Adrenal gland (tissue), 12 donors: ENCODE results near the gene ABCA13. TPM values are rescaled to one million over a fixed set of nuclear protein-coding genes. Genes with fewer than 3 reads are reported as not detected.

Experiments used
- DNase-seq, 7 donors: peaks; one replicate each; pipeline ENCODE4 v3.0.0-alpha.2; 2019 to 2020
- H3K27ac ChIP-seq, 5 donors: fragments of 200-600 bp; sonication (generic) in 4 of 5; 1 replicate in 3 of 5; 2 replicates in 2 of 5; pipeline versions ENCODE4 v1.5.1 to v1.8.0; 2016 to 2020; ENCODE audit warnings: mild to moderate bottlenecking in 1 of 5
- H3K27me3 ChIP-seq: fragments of 200-600 bp; 2 replicates; pipeline ENCODE4 v1.8.0; 2021
- H3K36me3 ChIP-seq, 2 donors: fragments of 200-600 bp; replicated peaks in 1 of 2; 1 replicate in 1 of 2; 2 replicates in 1 of 2; pipeline versions ENCODE4 v1.5.1 to v1.8.0; 2018 to 2022
- H3K4me1 ChIP-seq, 2 donors: fragments of 200-600 bp; replicated peaks in 1 of 2; 1 replicate in 1 of 2; 2 replicates in 1 of 2; pipeline versions ENCODE4 v1.5.1 to v1.8.0; 2018 to 2021
- H3K4me3 ChIP-seq, 4 donors: fragments of 200-600 bp; sonication (generic) in 3 of 4; one replicate each; pipeline ENCODE4 v1.5.1; 2016 to 2018
- H3K9me3 ChIP-seq, 3 donors: fragments of 200-600 bp; sonication (generic) in 1 of 3; replicated peaks in 1 of 3; 1 replicate in 2 of 3; 2 replicates in 1 of 3; pipeline versions ENCODE4 v1.5.1 to v1.8.0; 2016 to 2021
- POLR2A ChIP-seq, 2 donors: fragments of 450-650 bp; IDR thresholded peaks; one replicate each; pipeline ENCODE4 v1.6.1; 2017; ENCODE audit warnings: antibody characterized with exemption in 2 of 2, mild to moderate bottlenecking in 2 of 2, moderate library complexity in 1 of 2
- WGBS, 4 donors: extraction: QIAGEN DNeasy Blood & Tissue Kit in 2 of 4; methylation state at CpG; one replicate each; pipeline versions ENCODE4 v1.1.5 to v1.1.7; 2013 to 2017; 5-methylcytosine and 5-hydroxymethylcytosine counted together
- intact Hi-C, 2 donors: fragments of 100-400 bp; cut with DNase I; formaldehyde crosslinking; loops; one replicate each; pipeline versions ENCODE4 v1.14.1 to v1.15.0; 2022 to 2023
- polyA plus RNA-seq, 3 donors: library from polyadenylated mRNA; stranded (reverse); fragments of 200-250 nt in 2 of 3; fragments of 350-450 nt in 1 of 3; fragmentation: Illumina TruSeq in 1 of 3; extraction: RNeasy Lipid Tissue Mini Kit (QIAGEN cat#74804) in 1 of 3; gene quantifications; one replicate each; pipeline ENCODE4 v1.2.3, GENCODE V29; 2013 to 2014
- total RNA-seq, 9 donors: library from RNA; depleted of rRNA in 4 of 9; stranded (reverse); fragments of >200 nt in 4 of 9; fragments of 120-200 nt in 1 of 9; fragmentation: NEBNext Ultra II Directional in 1 of 9; extraction: Animal tissue kit (Norgen Biotek cat#: 25700) in 1 of 9; gene quantifications; one replicate each; pipeline versions ENCODE4 v1.1.0 to v1.2.4, GENCODE V29; 2013 to 2023
- TF ChIP-seq, protein P1 (sequence below), 6 experiments: fragments of 450-650 bp in 4 of 6; fragments of 200-600 bp in 2 of 6; sonication (generic) in 1 of 6; IDR thresholded peaks; 1 replicate in 5 of 6; 2 replicates in 1 of 6; pipeline versions ENCODE4 v1.5.1 to v1.8.0; 2016 to 2021; ENCODE audit warnings: antibody characterized with exemption in 6 of 6, mild to moderate bottlenecking in 2 of 6, moderate library complexity in 1 of 6
- donor health status: healthy with polysubstance abuse.
- donor health status: Bipolar disorder and iron deficiency.
- donor health status: DM: yes; HTN: yes; CAD: no.
- donor health status: DM: no; HTN: no; CAD: no.
- donor health status: DM: no; HTN: no; CAD: no.
- donor health status: DM: yes; HTN: yes; CAD: no.

Gene ABCA13
- total and polyA plus RNA-seq, 12 donors: 0.03 to 0.94 (median 0.09) TPM; not detected in 4

GRCh38 chr7:48587475-48587874 lies 416.2 kb downstream of the ABCA13 start:
- Histone ChIP-seq H3K27me3 (no peaks in the 10 kb centered on the region), H3K4me1 (no peaks in the 10 kb centered on the region), H3K27ac (no peak overlapping the region), H3K36me3 (no peaks in the 10 kb centered on the region), H3K9me3 (no peaks in the 10 kb centered on the region), H3K4me3 (no peak overlapping the region)
- intact Hi-C loops: no loop called here
- no peak for DNase-seq
- TF ChIP-seq, protein P1, sequence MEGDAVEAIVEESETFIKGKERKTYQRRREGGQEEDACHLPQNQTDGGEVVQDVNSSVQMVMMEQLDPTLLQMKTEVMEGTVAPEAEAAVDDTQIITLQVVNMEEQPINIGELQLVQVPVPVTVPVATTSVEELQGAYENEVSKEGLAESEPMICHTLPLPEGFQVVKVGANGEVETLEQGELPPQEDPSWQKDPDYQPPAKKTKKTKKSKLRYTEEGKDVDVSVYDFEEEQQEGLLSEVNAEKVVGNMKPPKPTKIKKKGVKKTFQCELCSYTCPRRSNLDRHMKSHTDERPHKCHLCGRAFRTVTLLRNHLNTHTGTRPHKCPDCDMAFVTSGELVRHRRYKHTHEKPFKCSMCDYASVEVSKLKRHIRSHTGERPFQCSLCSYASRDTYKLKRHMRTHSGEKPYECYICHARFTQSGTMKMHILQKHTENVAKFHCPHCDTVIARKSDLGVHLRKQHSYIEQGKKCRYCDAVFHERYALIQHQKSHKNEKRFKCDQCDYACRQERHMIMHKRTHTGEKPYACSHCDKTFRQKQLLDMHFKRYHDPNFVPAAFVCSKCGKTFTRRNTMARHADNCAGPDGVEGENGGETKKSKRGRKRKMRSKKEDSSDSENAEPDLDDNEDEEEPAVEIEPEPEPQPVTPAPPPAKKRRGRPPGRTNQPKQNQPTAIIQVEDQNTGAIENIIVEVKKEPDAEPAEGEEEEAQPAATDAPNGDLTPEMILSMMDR (IDR thresholded peaks at IDR 0.05): no peak
- no peak for TF ChIP-seq POLR2A (IDR thresholded peaks at IDR 0.05)

DNA sequence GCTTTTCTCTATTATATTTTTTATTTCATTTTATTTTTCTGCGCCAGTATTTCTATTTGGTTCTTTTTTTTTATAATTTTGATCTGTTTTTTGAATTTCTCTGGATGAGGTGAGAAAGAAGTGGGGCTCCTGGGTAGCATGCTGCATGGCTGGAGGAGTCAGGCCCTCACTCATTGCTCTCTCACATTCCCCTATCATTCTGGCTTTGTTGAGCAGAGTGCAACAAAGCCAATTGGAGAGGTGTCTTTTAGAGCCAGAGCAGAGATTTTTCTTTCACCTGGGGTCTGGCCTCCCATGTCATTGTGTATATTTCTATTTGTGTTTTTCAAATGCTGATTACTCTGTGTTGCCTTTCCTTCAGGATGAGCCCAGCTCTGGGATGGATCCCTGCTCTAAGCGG lies 423.1 kb downstream of the ABCA13 start:
- Histone ChIP-seq H3K27ac (no peak overlapping the region), H3K4me3 (no peak overlapping the region), H3K9me3 (no peaks in the 10 kb centered on the region), H3K27me3 (no peaks in the 10 kb centered on the region), H3K36me3 (no peaks in the 10 kb centered on the region), H3K4me1 (no peaks in the 10 kb centered on the region)
- intact Hi-C loops: no loop called here
- TF ChIP-seq, protein P1 (IDR thresholded peaks at IDR 0.05): no peak
- no peak for TF ChIP-seq POLR2A (IDR thresholded peaks at IDR 0.05)
- 93 to 98% (median 97%) methylated on average over 2 of the region's 2 CpGs for WGBS, 4 donors
- no peak for DNase-seq

DNA sequence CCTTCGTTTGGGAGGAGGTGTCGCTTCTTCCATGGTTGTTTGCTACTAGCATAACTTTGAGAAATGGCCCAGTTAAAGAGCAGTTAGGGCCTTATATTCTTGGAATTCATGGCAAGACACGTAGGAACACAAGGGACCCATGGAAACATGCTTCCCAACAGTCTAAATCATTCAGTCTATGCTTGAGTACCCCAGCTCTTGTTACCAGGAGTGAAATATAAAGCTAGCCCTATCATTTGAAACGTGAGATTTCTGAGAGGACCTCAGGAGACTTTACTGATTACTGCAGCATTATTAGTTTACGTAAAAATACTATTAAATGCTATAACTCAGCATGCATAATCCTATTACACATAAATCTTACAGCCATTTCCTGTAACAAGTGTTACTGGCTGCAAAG lies 424.5 kb downstream of the ABCA13 start:
- no peak overlapping the region for H3K4me3 ChIP-seq
- no peaks in the 10 kb centered on the region for H3K27me3 ChIP-seq
- DNase-seq: no peak
- TF ChIP-seq POLR2A (IDR thresholded peaks at IDR 0.05): no peak
- TF ChIP-seq, protein P1 (IDR thresholded peaks at IDR 0.05): no peak
- no peaks in the 10 kb centered on the region for H3K9me3 ChIP-seq
- H3K27ac ChIP-seq: no peak overlapping the region
- WGBS, 4 donors: 74 to 84% (median 76%) methylated on average over 5 of the region's 5 CpGs
- no peaks in the 10 kb centered on the region for H3K4me1 ChIP-seq
- intact Hi-C loops: no loop called here
- H3K36me3 ChIP-seq: no peaks in the 10 kb centered on the region

DNA sequence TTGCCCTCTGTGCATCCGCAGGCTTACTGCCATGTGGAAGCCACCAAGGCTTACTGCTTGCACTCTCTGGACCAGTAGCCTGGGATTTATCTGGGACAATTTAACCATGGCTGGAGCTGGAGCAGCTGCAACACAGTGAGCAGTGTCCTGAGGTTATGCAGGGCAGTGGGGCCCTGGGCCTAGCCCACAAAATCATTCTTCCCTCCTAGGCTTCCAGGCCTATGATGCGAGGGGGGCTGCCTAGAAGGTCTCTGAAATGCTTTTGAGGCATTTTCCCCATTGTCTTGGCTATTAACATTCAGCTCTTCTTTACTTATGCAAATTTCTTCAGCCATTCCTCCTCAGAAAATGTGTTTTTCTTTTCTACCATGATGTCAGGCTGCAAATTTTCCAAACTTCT lies 439.4 kb downstream of the ABCA13 start:
- H3K27ac ChIP-seq: no peak overlapping the region
- no peaks in the 10 kb centered on the region for H3K27me3 ChIP-seq
- intact Hi-C loops: no loop called here
- WGBS, 4 donors: 89 to 97% (median 92%) methylated on average over 2 of the region's 2 CpGs
- H3K36me3 ChIP-seq: no peaks in the 10 kb centered on the region
- DNase-seq: no peak
- no peak for TF ChIP-seq POLR2A (IDR thresholded peaks at IDR 0.05)
- TF ChIP-seq, protein P1 (IDR thresholded peaks at IDR 0.05): no peak
- no peak overlapping the region for H3K4me3 ChIP-seq
- no peaks in the 10 kb centered on the region for H3K9me3 ChIP-seq
- no peaks in the 10 kb centered on the region for H3K4me1 ChIP-seq
